GM21528 (cell line): Measurements from ENCODE around the gene CALR3.

Experiments used
- ATAC-seq: cut with Tn5 transposase; IDR thresholded peaks from one replicate; pipeline ENCODE4 v1.9.1; 2021; ENCODE audit warnings: mild to moderate bottlenecking, moderate library complexity; ENCODE audit not compliant: unreplicated experiment, low FRiP score

CALR3 gene

DNA sequence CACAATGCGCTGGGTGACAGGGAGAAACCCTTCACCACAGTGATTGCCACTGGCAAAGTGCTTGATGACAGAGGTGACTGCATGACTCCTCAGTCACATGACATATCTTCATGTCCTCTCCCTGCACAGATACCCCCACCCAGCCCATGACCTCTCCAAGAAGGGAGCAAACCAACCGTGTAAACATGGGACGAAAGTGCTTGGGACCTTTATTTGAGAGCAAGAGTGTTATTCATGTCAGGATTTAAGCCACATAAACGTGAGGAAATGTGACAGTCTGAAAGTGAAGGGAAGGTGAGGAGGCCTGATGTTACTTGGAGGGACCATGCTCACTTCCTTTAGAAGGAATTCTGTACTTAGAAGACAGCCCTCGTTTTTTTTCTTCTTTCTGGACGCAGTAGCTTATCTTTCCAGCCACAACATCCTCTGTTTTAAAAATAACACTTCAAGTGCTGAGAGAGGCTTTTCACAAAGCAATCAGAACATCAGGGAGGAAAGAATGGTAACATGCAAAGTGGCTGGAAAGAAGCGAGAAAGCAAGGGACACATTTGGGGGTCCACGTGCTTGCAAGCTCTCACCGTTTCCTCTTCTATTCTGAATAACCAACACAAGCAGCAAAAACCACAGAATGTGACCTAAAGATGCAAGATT is 59.8 kb downstream of the CALR3 start:
- no peak for ATAC-seq

GRCh38 chr19:16435238-16435917 is 60.6 kb downstream of the CALR3 start:
- no peak for ATAC-seq

DNA sequence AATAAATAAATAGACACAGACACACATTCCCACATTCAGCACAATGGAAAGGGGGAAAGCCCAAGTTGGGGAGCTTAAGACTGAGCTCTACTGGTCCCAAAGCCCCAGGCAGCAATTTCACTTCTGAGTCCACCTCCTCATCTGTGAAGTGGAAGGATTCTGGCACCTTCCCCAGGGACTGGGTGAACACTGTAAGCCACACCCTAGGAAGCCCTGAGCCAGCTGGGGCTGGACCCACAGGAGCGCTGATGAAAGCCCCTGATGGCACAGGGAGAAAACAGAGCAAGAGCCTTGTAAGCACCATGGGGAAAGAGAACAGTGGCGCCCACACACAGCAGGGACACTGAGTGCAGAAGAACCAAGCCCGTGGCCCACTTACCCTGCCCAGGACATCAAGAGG is 62.0 kb downstream of the CALR3 start:
- no peak for ATAC-seq

GRCh38 chr19:16429759-16430091 is 66.2 kb downstream of the CALR3 start:
- no peak for ATAC-seq

DNA sequence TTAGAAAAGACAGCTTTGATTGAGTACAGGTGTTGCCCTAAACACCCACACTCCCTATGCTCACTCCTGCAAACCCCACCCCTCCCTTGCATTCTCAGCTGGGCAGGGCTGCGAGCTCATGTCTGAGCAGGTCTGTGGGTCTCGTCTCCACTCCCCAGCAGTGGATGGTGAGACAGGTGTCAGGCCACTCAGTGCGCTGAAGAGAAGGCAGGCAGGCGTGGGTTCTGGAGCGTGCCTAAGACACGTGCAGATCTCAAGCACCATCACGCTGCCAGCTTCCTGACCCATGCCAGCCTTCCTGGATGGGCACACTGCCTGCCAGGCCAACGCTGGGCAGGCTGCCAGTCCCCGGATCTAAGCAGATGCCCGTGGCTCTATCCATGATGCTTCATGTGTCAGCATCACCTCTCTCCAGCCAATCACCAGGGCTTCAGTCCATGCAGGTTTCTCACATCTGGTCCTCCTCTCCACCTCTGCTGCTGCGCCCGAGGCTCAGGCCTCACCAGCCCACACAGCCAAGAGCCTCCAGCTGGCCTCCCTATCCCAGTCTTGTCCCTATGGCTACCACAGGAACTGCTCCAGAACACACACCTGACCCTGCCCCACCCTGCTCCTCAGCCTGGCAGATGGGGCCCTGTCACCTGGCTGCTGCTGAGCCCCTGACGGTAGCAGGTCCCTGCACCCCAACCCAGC is 66.8 kb downstream of the CALR3 start:
- ATAC-seq = no peak
